Endothelial cell of umbilical vein (primary cell): ENCODE results near the gene BRICD5. TPM values are rescaled to one million over a fixed set of nuclear protein-coding genes. Genes with fewer than 3 reads are reported as not detected.

Experiments
- BruUV-seq: library from RNA; stranded (reverse); fragments of 400-500 nt; replicated peaks from 2 replicates; lab custom pipeline; 2021; lab: Mats Ljungman, UMichigan
- CTCF ChIA-PET: fragments of 300-600, 350-600 bp; sonication (Branson Sonifier 250); formaldehyde crosslinking; loops from one replicate; lab custom pipeline; 2021; ENCODE audit warnings: antibody characterized with exemption, inconsistent platforms; lab: Charles Lee
- POLR2A ChIA-PET: fragments of 300-600, 350-600 bp; sonication (Branson Sonifier 250); formaldehyde crosslinking; loops from one replicate; lab custom pipeline; 2021; ENCODE audit warnings: antibody characterized with exemption, inconsistent platforms; lab: Charles Lee
- DNase-seq: peaks from one replicate; pipeline ENCODE4 v3.0.0-alpha.2; 2011; ENCODE audit warnings: low read depth, low spot score
- FAIRE-seq: peaks from 2 replicates; lab custom pipeline; 2011; peaks lifted over from hg19 to GRCh38; lab: Jason Lieb, UNC
- H2AFZ ChIP-seq: 2 replicates; pipeline ENCODE4 v1.6.0; 2012; ENCODE audit warnings: low read depth, low read length, control low read depth, inconsistent platforms
- H3K27ac ChIP-seq: 2 replicates; pipeline ENCODE4 v1.5.1; 2011; ENCODE audit warnings: low read depth, mild to moderate bottlenecking, control low read depth, low read length, moderate library complexity; ENCODE audit not compliant: insufficient read depth
- H3K27me3 ChIP-seq, 2 experiments: 2 replicates each; pipeline versions ENCODE4 v1.6.0 to v1.6.1; 2011; ENCODE audit warnings: low read length in 2 of 2, mixed read lengths in 1 of 2; ENCODE audit not compliant: control insufficient read depth in 2 of 2, insufficient read depth in 2 of 2
- H3K36me3 ChIP-seq, 2 experiments: 2 replicates in 1 of 2; 3 replicates in 1 of 2; pipeline ENCODE4 v1.5.1; 2011; ENCODE audit warnings: low read length in 2 of 2, mild to moderate bottlenecking in 1 of 2, moderate library complexity in 1 of 2; ENCODE audit not compliant: control insufficient read depth in 2 of 2, insufficient read depth in 2 of 2; ENCODE audit errors: extremely low read depth in 1 of 2
- H3K4me1 ChIP-seq: 3 replicates; pipeline ENCODE4 v1.5.1; 2011; ENCODE audit warnings: mild to moderate bottlenecking, low read length; ENCODE audit not compliant: control insufficient read depth, insufficient read depth; ENCODE audit errors: extremely low read depth
- H3K4me2 ChIP-seq: 2 replicates; pipeline ENCODE4 v1.6.1; 2011; ENCODE audit warnings: low read length, control low read depth, mixed read lengths; ENCODE audit not compliant: insufficient read depth
- H3K4me3 ChIP-seq, 3 experiments: fragments of 200-600 bp in 1 of 3; sonication (generic), shearing (Covaris generic) in 1 of 3; replicated peaks in 1 of 3; 2 replicates each; pipeline ENCODE4 v1.5.1; 2011 to 2016; ENCODE audit warnings: control low read depth in 3 of 3, low read length in 3 of 3, mild to moderate bottlenecking in 2 of 3, inconsistent platforms in 1 of 3, low read depth in 1 of 3, moderate library complexity in 1 of 3; ENCODE audit not compliant: insufficient read depth in 1 of 3
- H3K79me2 ChIP-seq: 2 replicates; pipeline ENCODE4 v1.6.0; 2012; ENCODE audit warnings: low read length, inconsistent platforms; ENCODE audit not compliant: control insufficient read depth, insufficient read depth
- H3K9ac ChIP-seq: replicated peaks from 2 replicates; pipeline ENCODE3; 2011; ENCODE audit warnings: low read length, control low read depth; ENCODE audit not compliant: insufficient read depth; ENCODE audit errors: extremely low read depth
- H3K9me1 ChIP-seq: replicated peaks from 3 replicates; pipeline ENCODE4 v1.6.0; 2011; ENCODE audit warnings: mild to moderate bottlenecking, low read length; ENCODE audit not compliant: control insufficient read depth, insufficient read depth; ENCODE audit errors: extremely low read depth
- H3K9me3 ChIP-seq: replicated peaks from 2 replicates; pipeline ENCODE4 v1.5.1; 2012; ENCODE audit warnings: low read length, inconsistent platforms; ENCODE audit not compliant: control insufficient read depth, insufficient read depth
- H4K20me1 ChIP-seq: replicated peaks from 2 replicates; pipeline ENCODE3; 2011; ENCODE audit warnings: mild to moderate bottlenecking, low read length; ENCODE audit not compliant: control insufficient read depth, insufficient read depth; ENCODE audit errors: extremely low read depth
- CTCF ChIP-seq, 2 donors: IDR thresholded peaks; 1 replicate in 1 of 2; 2 replicates in 1 of 2; pipeline ENCODE4 v1.5.1; 2011; ENCODE audit warnings: low read length in 2 of 2, mild to moderate bottlenecking in 2 of 2, moderate library complexity in 2 of 2, control low read depth in 1 of 2, inconsistent platforms in 1 of 2, low read depth in 1 of 2; ENCODE audit not compliant: insufficient read depth in 1 of 2; ENCODE audit errors: extremely low read depth in 1 of 2
- EZH2 ChIP-seq: IDR thresholded peaks from 2 replicates; pipeline ENCODE4 v1.6.1; 2012; ENCODE audit warnings: borderline replicate concordance, low read depth, mild to moderate bottlenecking, moderate library complexity, low read length, inconsistent platforms; ENCODE audit not compliant: severe bottlenecking
- FOS ChIP-seq: IDR thresholded peaks from 2 replicates; pipeline ENCODE4 v1.6.1; 2011; ENCODE audit warnings: mild to moderate bottlenecking, low read length, moderate library complexity, borderline replicate concordance; ENCODE audit not compliant: insufficient read depth
- GATA2 ChIP-seq: IDR thresholded peaks from 2 replicates; pipeline ENCODE4 v1.7.0; 2011; ENCODE audit warnings: low read depth, mild to moderate bottlenecking, moderate library complexity, mixed read lengths, low read length; ENCODE audit not compliant: insufficient read length, insufficient read depth
- JUN ChIP-seq: IDR thresholded peaks from 2 replicates; pipeline ENCODE4 v1.6.1; 2011; ENCODE audit warnings: borderline replicate concordance, low read depth; ENCODE audit not compliant: insufficient read length, insufficient read depth
- MAX ChIP-seq: IDR thresholded peaks from 2 replicates; pipeline ENCODE4 v1.6.1; 2011; ENCODE audit not compliant: insufficient read depth, insufficient read length
- MYC ChIP-seq: IDR thresholded peaks from one replicate; pipeline ENCODE4 v1.6.1; 2011; ENCODE audit warnings: mild to moderate bottlenecking, low read depth, low read length
- POLR2A ChIP-seq: IDR thresholded peaks from 2 replicates; pipeline ENCODE4 v1.6.1; 2012; ENCODE audit warnings: low read depth, mild to moderate bottlenecking, control low read depth, low read length
- POLR2AphosphoS5 ChIP-seq: IDR thresholded peaks from 2 replicates; pipeline ENCODE4 v1.6.1; 2012; ENCODE audit warnings: low read depth, mild to moderate bottlenecking, control low read depth, low read length, moderate library complexity; ENCODE audit not compliant: insufficient read depth
- dilution Hi-C: fragments of 300-500 bp; cut with MboI; formaldehyde crosslinking; loops from one replicate; pipeline ENCODE4 v1.15.0; 2019; ENCODE audit warnings: low sequenced_read_pairs; ENCODE audit not compliant: extremely low pct_ligation_motif_present
- intact Hi-C: fragments of 100-400 bp; cut with micrococcal nuclease; formaldehyde crosslinking; loops from one replicate; pipeline ENCODE4 v1.10.0; 2022
- polyA plus RNA-seq, 4 experiments: library from polyadenylated mRNA; depleted of rRNA in 3 of 4; stranded (reverse) in 3 of 4; unstranded in 1 of 4; fragments of >200 nt; gene quantifications; 2 replicates each; pipeline versions ENCODE4 v1.2.1 to v1.2.3, GENCODE V29; 2011 to 2012; ENCODE audit warnings: missing spikeins in 1 of 4
- total RNA-seq: library from RNA; stranded (reverse); gene quantifications from 2 replicates; pipeline ENCODE4 v1.2.3, GENCODE V29; 2021

The BRICD5 gene
- total and polyA plus RNA-seq, 2 donors (not counting 3 experiments of a cell fraction or from before 2014, with no cell fraction given) = 5.6 to 8.4 TPM

GRCh38 chr16:2223942-2224486, 13.4 kb upstream of the BRICD5 start:
- DNase-seq (peak; percentile 71), FAIRE-seq (peak; percentile 79)
- peaks cover 36% of the 10 kb centered on the region for H3K79me2 ChIP-seq
- peaks cover 7% of the 10 kb centered on the region for H3K4me1 ChIP-seq
- peak overlapping the region; percentile 54 to 79 (median 74) for H3K4me3 ChIP-seq
- peaks cover 0 to 4% of the 10 kb centered on the region in 2 experiments for H3K36me3 ChIP-seq
- ChIA-PET POLR2A (interaction anchor here (1.0 kb wide), 1 partner anchor 69 kb away, joined by 3 read pairs; the partner anchor contains the start of gene TRAF7), CTCF (no interaction called here)
- dilution Hi-C loops (no loop called here), intact Hi-C loops (loop anchor here (1.0 to 2.0 kb wide), 7 partner anchors 9 to 236 kb away; partner anchors contain the start of genes ECI1, MLST8, RNPS1 and TEDC2)
- H3K4me2 ChIP-seq = peak overlapping the region; percentile 84
- H3K27me3 ChIP-seq = no peaks in the 10 kb centered on the region
- H3K27ac ChIP-seq = peak overlapping the region; percentile 41
- H2AFZ ChIP-seq = peak overlapping the region; percentile 79
- no peaks in the 10 kb centered on the region for H3K9me1 ChIP-seq
- H3K9ac ChIP-seq = peak overlapping the region; percentile 84
- no peaks in the 10 kb centered on the region for H4K20me1 ChIP-seq
- no peaks in the 10 kb centered on the region for H3K9me3 ChIP-seq
- BruUV-seq = TSS peak; percentile 68
- TF ChIP-seq POLR2A (no peak), CTCF (IDR thresholded peaks at IDR 0.05; ENCODE audit: extremely low read depth in 1 of 2, insufficient read depth in 1 of 2, low read depth in 1 of 2, low read length in 2 of 2) (no peak), FOS (no peak), EZH2 (no peak), JUN (no peak), MAX (no peak), POLR2AphosphoS5 (no peak), MYC (no peak), GATA2 (no peak)
